HUES64 (cell line): ENCODE results near the gene TXNDC11.

ENCODE experiments used
- H3K27ac ChIP-seq: 2 replicates; pipeline ENCODE4 v1.7.0; 2013; ENCODE audit warnings: low read depth, low read length, inconsistent platforms
- H3K27me3 ChIP-seq: 2 replicates; pipeline ENCODE4 v1.6.1; 2013; ENCODE audit warnings: mild to moderate bottlenecking, low read length; ENCODE audit not compliant: insufficient read depth
- H3K36me3 ChIP-seq: 2 replicates; pipeline ENCODE4 v1.6.1; 2013; ENCODE audit warnings: mild to moderate bottlenecking, low read length; ENCODE audit not compliant: insufficient read depth
- H3K4me1 ChIP-seq: 2 replicates; pipeline ENCODE4 v1.6.1; 2013; ENCODE audit warnings: mild to moderate bottlenecking, low read length, moderate library complexity; ENCODE audit not compliant: insufficient read depth
- H3K4me3 ChIP-seq: 2 replicates; pipeline ENCODE4 v1.5.1; 2013; ENCODE audit warnings: mild to moderate bottlenecking, low read length, moderate library complexity
- H3K9ac ChIP-seq: 2 replicates; pipeline ENCODE4 v1.6.1; 2013; ENCODE audit warnings: mild to moderate bottlenecking, low read depth, low read length
- H3K9me3 ChIP-seq: 2 replicates; pipeline ENCODE4 v1.6.1; 2013; ENCODE audit warnings: low read depth, low read length; ENCODE audit not compliant: insufficient read depth
- WGBS: fragments of 150-250, 120-280 bp; methylation state at CpG from one replicate; pipeline ENCODE4 v1.1.7; 2013; ENCODE audit warnings: missing lambda C conversion rate; 5-methylcytosine and 5-hydroxymethylcytosine counted together

TXNDC11 gene

DNA sequence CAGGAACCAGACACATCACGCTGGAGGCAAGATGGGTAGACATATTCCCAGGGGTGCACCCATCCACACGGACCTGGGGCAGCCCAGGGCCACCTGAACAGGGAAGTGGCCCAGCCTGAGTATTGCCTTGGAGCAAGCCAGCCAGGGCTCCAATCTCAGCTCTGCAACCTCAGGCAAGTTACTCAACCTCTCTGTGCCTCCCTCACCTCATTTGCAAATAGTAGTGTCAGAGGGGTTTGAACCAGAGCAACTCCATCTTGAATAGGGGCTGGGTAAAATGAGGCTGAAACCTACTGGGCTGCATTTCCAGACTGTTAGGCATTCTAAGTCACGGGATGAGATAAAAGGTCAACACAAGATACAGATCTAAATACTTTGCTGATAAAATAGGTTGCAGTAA is 109.5 kb downstream of the TXNDC11 start:
- Histone ChIP-seq H3K9ac (peak overlapping the region; percentile 36; the same call in 1 of the 2 replicates), H3K27ac (no peak overlapping the region), H3K27me3 (no peaks in the 10 kb centered on the region), H3K36me3 (no peaks in the 10 kb centered on the region), H3K4me3 (no peak overlapping the region), H3K9me3 (no peaks in the 10 kb centered on the region), H3K4me1 (peaks cover 9% of the 10 kb centered on the region)
- 90% methylated on average over 3 of the region's 3 CpGs for WGBS

GRCh38 chr16:11632455-11632939 is 110.2 kb downstream of the TXNDC11 start:
- Histone ChIP-seq H3K4me3 (no peak overlapping the region), H3K4me1 (peaks cover 9% of the 10 kb centered on the region), H3K9me3 (no peaks in the 10 kb centered on the region), H3K27me3 (no peaks in the 10 kb centered on the region), H3K27ac (no peak overlapping the region), H3K9ac (0 out of 2 replicates have a peak overlapping the region, but pooled peaks have one; percentile 36), H3K36me3 (no peaks in the 10 kb centered on the region)
- 73% methylated on average over 15 of the region's 15 CpGs for WGBS

DNA sequence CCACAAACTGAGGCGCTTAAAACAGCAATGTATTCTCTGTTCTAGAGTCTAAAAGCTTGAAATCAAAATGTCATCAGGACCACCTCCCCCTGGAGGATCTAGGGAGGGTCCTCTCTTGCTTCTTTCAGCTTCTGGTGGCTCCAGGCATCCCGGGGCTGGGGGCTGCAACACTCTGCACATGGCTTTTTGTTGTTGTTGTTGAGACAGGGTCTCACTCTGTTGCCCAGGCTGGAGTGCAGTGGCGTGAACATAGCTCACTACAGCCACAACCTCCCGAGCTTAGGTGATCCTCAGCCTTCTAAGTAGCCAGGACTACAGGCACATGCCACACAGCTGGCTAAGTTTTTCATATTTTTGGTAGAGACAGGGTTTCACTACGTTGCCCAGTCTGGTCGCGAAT is 111.4 kb downstream of the TXNDC11 start:
- Histone ChIP-seq H3K27me3 (no peaks in the 10 kb centered on the region), H3K4me1 (peaks cover 9% of the 10 kb centered on the region), H3K9ac (no peak overlapping the region), H3K9me3 (no peaks in the 10 kb centered on the region), H3K27ac (no peak overlapping the region), H3K36me3 (no peaks in the 10 kb centered on the region), H3K4me3 (no peak overlapping the region)
- 96% methylated on average over 7 of the region's 7 CpGs for WGBS

GRCh38 chr16:11630768-11631056 is 111.9 kb downstream of the TXNDC11 start:
- Histone ChIP-seq H3K9ac (no peak overlapping the region), H3K27ac (no peak overlapping the region)

GRCh38 chr16:11630046-11630767 is 112.5 kb downstream of the TXNDC11 start:
- H3K27me3 ChIP-seq: no peaks in the 10 kb centered on the region
- H3K4me3 ChIP-seq: no peak overlapping the region
- no peak overlapping the region for H3K9ac ChIP-seq
- H3K27ac ChIP-seq: no peak overlapping the region
- H3K36me3 ChIP-seq: no peaks in the 10 kb centered on the region
- no peaks in the 10 kb centered on the region for H3K9me3 ChIP-seq
- H3K4me1 ChIP-seq: peaks cover under 1% of the 10 kb centered on the region; the same call in 1 of the 2 replicates
- WGBS: 92% methylated on average over 12 of the region's 12 CpGs

More at GRCh38 chr16:11630768-11631056, 111.9 kb downstream of the TXNDC11 start:
- H3K27me3 ChIP-seq: no peaks in the 10 kb centered on the region
- peaks cover 5% of the 10 kb centered on the region for H3K4me1 ChIP-seq
- H3K4me3 ChIP-seq: no peak overlapping the region
- 92% methylated on average over 6 of the region's 6 CpGs for whole genome bisulfite sequencing
- no peaks in the 10 kb centered on the region for H3K36me3 ChIP-seq
- no peaks in the 10 kb centered on the region for H3K9me3 ChIP-seq
